HG03432 (cell line): ENCODE data around the gene RAD51B.
A peak's percentile ranks its signal among the peaks of the same experiment; 100 is the strongest.

Experiments
- ATAC-seq: cut with Tn5 transposase; IDR thresholded peaks from one replicate; pipeline ENCODE4 v1.9.1; 2021; ENCODE audit warnings: mild to moderate bottlenecking, moderate library complexity; ENCODE audit not compliant: unreplicated experiment

Gene RAD51B

DNA sequence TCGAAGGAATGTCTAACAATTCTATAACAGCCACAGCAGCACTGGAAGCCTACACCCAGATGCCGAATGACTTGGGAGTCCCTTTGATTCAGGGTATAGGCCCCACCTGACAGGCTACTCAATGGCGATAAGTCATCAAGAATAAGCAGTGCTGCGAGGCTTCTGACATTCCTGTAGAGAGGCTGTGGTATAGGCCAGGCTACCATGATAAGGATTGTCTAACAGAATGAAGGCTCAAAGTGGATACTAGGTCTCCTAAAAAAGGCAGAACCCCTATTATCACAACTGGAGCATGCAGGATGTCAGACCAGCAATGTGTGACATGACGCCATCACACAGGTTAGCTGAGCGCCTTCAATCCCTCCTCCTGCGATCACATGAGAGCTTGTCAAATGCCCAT is 920.1 kb downstream of the RAD51B start:
- no peak for ATAC-seq

DNA sequence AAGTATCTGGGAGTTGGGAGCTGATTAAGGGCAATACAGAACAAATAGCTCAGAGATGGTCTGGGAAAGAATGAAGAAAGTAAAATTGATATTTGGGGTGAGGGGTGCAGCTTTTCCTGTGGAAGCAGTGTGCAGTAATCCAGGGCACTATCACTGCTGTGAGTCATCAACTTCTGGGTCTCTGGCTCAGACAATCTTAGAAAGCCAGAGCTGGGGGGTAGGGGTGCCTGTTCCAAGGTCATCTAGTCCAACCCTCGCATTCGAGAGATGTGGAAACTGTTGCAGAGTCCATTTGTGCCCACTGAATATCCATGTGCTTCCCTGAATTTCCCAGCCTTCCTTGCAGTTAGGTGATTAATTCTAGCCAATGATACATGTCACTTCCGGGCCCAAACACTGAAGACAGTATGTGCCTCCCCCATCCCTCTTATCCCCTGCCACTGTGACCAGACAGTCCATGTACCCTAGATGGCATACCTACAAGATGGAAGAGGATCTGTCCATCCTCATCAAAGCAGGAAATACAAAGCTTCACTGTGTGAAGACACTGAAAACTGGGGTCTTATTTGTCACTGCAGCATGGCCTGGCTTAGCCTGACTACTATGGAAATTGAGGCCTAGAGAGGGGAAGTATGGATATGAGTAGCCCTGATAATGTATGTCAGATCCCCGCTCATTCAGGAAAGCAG is 921.4 kb downstream of the RAD51B start:
- ATAC-seq = no peak

DNA sequence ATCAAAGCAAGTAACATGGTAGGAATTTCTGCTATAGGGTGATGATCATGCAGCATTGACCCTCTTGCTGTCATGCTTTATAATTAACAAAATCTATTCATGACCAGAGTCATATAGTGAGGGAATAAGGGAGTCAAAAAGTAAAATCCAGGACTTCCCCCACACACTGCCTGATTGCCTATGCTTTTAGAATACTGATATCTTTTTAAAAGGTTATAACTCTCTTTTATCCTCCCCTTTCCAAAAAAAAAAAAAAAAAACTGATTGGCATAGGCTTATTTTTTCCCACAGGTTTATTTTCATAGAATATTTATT is 921.9 kb downstream of the RAD51B start:
- no peak for ATAC-seq

DNA sequence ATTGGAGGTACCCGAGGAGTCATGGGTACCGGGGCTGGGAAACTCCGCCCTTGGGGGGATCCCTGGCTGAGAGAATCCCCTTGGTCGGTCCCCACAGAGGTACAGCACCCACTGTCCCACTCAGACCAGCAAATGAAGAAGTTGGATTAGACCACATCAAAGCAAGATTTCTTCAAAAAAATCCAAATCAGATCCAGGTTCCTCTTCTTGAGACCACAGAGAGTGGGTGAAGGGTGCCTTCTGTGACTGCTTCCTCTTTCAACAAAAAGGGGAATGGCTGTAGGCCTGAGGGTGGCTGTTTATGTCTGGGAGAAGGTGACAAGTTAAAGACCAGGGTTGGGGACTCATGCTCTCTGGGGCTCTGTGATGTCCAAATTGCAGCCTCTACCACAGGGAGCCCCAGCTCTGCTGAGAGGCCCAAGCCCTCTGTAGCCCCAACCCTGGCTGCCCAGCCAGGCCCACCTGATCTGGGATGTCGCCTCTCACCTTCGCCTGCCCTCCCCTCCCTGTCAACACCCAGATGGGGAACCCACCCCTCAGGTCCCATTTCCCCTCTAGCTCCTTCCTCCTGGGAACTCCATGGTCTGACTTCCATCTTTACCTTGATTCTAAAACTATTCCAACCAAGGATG is 922.4 kb downstream of the RAD51B start:
- ATAC-seq = peak; percentile 85

DNA sequence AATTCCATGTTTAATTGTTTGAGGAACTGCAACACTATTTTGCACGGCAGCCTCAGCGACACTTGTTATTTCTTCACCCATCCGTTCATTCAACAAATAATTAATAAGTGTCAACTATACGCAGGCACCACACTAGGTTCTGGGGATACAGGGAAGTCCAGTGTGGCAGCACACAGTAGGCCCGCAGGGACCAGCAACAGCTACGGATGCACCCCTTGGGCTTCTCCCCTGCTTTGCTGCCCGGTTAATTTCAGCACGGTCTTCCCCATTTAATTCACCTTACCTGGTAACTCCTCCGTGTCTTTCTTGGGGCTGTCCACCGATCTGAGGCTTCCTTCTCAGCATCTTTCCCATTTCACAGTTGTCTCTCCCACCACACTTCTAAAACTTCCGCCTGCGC is 925.0 kb downstream of the RAD51B start:
- ATAC-seq = no peak

DNA sequence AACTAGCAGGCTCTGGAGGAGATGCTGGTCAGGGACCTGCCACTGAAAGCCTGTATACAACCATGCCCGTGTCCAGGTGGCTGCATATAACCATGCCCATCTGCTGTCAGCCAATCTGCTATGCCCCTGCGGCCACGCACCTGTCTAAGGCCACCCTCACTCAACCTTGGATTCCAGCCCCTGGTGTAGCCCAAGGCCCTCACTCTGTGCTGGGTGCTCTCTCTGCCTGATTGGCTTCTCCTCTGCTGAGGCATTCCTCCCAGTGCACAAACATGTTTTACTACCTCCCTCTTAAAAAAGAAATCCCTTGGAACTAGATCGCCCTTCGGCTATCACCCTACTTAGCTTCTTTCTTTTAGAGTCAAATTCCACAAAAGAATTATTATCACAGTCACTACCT is 927.8 kb downstream of the RAD51B start:
- ATAC-seq = no peak

DNA sequence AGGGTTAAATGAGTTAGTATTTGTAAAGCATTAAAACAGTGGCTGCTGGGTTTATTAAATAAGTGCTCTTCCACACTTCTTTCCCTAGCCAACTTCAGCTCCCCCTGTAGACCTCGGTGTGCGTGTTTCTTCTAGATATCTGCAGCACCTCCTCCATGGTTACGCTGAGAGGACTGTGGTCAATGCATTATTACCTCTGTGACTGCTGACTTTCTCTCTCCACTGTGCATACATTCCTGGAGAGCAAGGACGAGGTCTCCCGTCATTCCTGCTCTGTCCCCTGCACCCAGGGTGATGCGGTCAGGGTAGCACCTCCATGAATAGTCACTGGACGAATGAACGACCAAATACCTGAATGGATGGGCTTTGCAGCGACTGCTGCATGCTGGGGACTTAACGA is 928.7 kb downstream of the RAD51B start:
- ATAC-seq = no peak

DNA sequence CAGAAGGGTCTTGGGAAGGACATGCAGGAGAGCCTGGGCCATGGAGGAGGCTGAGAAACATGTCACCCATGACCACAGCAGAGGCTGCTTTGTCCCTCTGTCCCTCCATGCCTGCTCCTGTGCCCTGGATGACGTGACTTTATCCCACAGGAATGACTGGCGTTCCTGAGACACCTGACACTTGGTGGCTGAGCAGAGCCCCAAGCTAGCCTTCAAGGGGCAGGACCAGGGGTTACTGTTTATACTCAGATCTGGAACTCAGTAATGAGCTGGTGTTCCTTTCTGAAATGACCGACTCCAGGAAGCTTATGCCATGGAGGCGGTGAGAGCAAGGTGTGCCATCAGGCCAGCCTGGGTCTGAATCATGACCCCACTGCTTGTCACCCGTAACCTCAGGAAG is 929.1 kb downstream of the RAD51B start:
- no peak for ATAC-seq

DNA sequence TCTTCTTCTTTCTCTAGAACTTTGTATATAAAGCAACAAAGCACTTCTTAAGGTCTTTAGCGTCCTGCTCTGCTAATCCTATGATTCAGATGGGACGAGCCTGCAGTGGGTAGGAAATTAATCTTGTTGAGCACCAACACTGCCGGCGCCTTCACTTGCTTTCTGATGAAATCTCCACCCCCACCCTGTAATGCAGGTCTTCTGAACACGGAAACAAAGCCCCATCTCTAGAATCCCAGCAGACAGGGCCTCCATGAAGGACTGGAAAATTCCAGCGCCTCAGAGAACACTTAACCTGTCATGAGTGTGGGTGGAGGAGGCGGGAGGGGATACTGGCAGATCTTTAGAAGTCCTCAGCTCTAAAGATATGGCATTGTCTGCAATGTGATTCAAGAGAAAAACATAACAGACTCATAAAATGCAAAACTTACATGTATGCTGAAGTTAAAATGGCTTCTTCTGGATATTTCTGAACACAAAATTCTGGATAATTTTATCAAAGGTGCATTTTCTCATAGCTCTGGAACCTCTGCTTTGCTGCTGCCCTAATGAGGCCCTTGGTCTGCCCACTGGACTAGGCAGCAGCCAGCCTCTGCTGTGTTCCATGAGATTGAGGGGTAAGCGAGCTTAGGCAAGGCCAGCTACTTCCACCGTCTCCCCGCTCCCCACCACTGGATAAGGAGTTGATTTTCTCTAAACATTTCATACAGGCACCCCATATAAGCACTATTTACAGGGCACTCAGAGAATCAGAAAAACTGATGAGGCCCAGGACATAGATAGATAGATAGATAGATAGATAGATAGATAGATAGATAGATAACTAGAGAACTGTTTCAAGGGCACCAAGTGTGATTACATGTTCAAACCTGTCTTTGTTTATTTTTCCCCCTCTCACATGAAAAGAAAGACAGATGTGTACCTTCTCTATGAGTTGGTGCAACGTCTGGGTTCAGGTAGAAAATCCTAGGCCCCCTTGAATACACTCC is 930.2 kb downstream of the RAD51B start:
- ATAC-seq = no peak

DNA sequence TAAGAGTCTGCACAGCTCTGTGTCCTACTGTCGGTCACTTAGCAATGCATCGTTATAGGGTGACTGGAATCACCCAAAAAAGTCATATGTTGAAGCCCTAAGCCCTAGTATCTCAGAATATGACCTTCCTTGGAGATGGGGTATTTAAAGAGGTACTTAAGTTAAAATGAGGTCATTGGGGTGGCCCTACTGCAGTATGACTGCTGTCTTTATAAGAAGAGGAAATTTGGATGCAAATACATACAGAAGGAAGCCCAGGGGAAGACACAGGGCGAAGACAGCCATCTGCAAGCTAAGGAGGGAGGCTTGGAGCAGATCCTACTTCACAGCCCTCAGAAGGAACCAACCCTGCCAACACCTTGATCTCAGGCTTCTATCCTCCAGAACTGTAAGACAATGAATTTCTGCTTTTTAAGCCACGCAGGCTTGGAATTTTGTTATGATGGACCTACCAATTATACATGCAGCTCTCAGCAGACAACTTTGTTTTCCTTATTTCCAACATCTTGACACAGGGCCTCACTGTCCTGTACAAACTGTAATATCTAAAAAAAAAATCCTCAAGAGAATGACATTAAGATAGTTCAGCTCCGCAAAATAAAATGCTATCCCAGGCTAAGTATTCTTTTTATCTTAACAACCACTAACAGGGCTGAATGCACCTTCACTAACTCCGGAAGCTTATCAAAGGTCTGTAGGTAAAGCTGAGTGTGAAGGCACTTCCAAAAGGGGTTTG is 932.9 kb downstream of the RAD51B start:
- no peak for ATAC-seq

DNA sequence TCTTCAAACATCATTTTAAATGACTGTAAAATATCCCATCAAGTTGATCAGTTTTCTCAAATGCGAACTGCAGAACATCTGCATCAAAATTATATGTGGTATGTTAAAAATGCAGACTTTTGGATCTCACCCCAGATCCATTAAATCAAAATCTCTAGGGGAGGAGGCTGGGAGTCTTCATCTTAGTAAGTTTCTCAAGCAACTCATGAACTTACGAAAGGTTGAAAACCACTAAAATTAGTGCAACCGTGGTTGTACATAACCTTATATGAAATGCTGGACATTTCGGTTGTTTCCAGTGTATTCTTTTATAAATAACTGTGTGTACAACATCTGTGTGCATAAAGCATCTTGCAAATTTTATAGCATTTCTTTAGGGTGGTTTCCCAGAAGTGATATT is 934.1 kb downstream of the RAD51B start:
- ATAC-seq = no peak

DNA sequence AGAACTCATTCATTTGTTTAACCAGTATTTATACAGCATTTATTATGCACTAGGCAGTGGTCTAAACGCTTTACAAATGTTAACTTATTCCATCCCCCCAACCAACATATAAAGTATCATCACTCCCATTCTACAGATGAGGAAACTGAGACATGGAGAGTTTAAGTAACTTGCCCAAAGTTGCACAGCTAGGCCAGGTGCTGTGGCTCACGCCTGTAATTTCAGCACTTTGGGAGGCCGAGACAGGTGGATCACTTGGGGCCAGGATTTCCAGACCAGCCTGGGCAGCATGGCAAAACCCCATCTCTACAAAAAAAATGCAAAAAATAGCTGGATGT is 935.4 kb downstream of the RAD51B start:
- no peak for ATAC-seq

DNA sequence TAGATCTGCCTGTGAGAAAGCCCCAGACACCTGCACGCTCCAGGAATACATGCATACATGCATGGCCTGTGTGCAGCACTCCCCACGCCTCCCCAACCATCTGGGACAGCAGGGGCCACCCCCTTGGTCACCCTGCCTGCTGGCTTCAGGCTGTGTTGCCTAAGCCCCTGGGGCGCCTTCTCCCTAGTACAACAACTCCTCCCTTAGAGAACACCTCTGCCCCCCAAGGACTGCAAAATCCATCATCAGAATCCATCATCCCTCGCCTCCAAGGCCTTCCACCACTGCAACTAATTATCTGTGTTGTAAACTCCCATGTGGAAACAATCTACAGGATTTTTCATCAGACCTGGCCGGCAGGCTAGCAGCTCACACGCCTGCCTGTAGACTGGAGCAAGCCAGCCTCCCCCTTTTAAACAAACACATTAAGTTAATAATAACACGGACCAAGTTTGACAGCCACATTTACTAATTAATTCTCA is 936.5 kb downstream of the RAD51B start:
- ATAC-seq = no peak

DNA sequence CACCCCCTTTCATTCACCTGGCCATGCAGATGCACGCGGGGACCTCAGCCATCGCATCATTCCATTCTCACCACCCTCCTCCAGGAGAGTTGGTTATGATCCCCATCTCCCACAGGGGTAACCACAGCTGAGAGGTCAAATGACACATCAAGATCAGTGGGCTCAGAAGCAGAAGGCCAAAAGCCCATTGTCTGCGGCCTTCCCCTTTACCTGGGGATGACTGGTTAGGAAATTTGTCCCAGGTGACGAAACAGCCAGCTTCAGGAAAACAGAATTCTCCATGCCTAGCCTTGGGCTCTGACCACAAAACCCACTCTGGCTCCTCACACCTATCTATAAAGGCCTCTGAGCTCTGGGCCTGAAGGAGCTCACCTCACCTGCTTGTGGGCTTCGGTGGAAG is 937.2 kb downstream of the RAD51B start:
- ATAC-seq = no peak

DNA sequence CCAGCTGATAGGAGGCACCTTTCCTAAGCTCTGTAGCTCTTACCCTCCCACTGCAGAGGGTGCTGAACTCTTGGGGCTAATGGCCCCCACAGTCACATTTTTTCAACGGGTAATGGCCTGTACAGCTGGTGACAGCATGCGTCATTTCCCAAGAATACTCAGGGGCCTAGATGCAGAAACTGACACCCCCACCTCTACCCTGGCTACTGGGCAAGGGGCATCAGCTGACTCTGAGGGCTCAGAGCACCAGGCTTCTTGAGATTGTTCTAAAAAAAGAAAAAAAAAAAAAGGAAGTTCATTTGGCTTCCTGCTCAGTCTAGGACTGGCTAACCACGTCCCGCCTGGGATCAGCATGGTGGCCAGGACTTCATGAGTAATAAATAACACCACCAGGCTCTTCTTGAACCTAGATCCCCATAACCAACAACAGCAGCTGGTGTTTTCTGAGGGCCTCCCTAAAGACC is 938.1 kb downstream of the RAD51B start:
- ATAC-seq = no peak

DNA sequence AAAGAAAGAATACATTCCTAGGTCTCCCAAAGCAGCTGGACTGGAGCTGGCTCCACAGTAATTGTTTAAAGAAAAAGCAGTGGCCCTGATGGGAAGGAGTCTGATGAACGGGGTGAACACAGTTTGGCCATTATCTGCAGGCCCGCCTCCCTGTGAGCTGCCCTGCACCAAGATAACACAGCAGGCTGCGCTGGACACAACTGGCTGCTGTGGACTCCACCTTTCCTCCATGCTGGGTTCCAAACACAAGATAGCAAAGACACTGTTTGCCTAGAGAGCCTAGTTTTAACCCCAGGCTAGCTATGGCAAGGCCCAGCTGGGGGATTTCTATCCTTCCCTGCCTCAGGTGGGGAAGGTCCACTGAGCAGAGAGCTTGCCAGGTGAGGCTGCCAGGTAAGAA is 938.7 kb downstream of the RAD51B start:
- ATAC-seq = no peak

DNA sequence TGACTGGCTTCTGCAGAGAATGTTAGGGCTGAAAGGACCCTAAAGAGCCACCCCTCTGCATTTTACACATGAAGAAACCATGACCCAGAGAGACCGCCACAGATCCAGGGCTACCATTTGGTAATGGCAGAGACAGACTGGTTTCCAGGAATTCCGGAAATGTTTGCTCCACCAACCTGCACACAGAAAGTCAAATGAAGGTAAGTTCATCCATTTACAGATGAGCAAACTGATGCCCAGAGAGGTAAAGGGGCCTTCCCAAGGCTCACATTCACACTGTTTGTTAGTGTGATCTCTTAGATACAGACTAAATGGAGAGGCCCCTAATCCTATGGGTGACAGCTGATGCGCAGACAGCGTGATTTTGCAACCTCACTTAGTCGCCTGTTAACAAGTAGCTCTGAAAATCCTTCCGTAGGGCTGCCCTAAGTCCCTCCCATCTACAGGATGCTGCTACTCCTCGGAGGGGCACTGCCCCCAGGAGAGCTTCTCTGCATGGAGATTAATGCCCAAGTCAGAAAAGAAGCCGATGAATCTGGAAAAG is 939.5 kb downstream of the RAD51B start:
- ATAC-seq = no peak

DNA sequence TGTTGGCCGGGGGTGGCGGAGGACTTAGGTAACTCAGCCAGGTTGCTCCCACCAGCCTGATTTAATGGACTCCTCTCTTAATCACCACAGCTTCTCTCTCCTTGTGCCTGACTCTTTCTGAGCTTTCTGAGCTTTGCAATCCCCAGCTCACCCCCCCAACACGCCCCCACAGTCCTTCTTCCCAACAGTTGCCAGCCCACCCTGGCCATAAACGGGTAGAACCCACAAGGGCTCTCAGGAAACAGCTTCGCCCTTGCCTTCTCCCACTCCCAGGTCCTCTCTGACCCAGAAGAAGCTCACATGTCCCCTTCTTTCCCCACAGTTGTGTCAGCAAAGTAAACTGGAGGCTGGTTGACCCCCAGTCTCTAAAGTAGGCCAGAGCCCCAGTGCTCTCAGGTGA is 940.4 kb downstream of the RAD51B start:
- no peak for ATAC-seq

DNA sequence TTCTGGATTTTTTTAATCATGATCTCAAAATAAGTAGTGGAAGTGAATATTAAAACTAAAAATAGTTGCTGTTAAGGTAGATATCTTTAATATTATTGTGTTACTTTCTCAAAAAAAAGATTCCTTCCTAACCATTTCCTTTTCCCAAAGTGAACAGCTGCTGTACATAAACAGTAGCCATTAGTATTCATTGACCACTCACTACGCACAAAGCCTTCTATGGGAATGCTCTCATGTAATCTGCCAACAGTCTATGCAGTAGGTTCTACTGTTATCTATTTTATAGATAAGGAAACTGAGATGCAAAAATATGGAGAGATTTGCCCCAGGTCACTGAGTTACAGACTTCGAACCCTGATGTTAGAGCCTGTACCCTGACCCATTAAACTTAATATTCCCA is 941.2 kb downstream of the RAD51B start:
- no peak for ATAC-seq

DNA sequence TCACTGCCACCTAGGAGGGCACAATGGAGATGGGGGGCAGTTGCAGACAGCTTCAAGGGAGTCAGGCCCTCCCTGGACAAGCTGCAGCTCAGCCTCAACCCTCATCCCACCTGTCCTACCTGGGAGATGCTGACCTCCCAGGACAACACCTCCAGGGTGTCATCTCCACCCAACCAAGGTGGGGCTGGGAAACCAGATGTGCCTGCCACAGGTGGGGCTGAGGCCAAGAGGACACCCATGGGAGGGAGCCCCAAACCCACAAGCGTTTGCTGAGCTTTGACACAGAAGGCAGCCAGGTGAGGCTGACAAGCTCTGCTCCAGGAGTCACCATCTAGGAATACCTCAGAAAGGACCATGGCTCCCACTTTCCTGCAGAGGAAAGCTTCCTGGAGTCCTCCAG is 941.8 kb downstream of the RAD51B start:
- ATAC-seq = no peak
